K562 (cell line): ENCODE data around the gene DNAH3. TPM values are rescaled to one million over a fixed set of nuclear protein-coding genes. Genes with fewer than 3 reads are reported as not detected.

Source experiments
- CEBPG ChIP-seq, 3 experiments: fragments of 200-800 bp in 1 of 3; sonication (Bioruptor generic) in 1 of 3; sonication (generic) in 1 of 3; formaldehyde crosslinking in 1 of 3; IDR thresholded peaks in 2 of 3; conservative IDR thresholded peaks in 1 of 3; 2 replicates each; pipeline versions ENCODE4 v1.6.1 to v1.8.0; 2016 to 2022; ENCODE audit warnings: missing compliant biosample characterization in 2 of 3, missing genetic modification characterization in 2 of 3, mild to moderate bottlenecking in 1 of 3, missing genetic modification reagents in 1 of 3
- E2F3 ChIP-seq: fragments of 250-450 bp; sonication (Bioruptor Pico); IDR thresholded peaks from 2 replicates; pipeline ENCODE4 v1.4.0; 2020; ENCODE audit warnings: mild to moderate bottlenecking
- ETV5 ChIP-seq: sonication (generic); formaldehyde crosslinking; IDR thresholded peaks from 2 replicates; pipeline ENCODE4 v1.4.0; 2020; ENCODE audit warnings: low read depth, mild to moderate bottlenecking, missing genetic modification reagents
- FOXJ2 ChIP-seq: fragments of 200-800 bp; sonication (Bioruptor generic); IDR thresholded peaks from 2 replicates; pipeline ENCODE4 v1.6.1; 2016; ENCODE audit warnings: missing genetic modification characterization, missing compliant biosample characterization
- GTF2E2 ChIP-seq: fragments of 200-800 bp; sonication (Bioruptor generic); IDR thresholded peaks from 2 replicates; pipeline ENCODE4 v1.6.1; 2016; ENCODE audit warnings: missing genetic modification characterization, missing compliant biosample characterization
- HMGXB4 ChIP-seq: sonication (generic); formaldehyde crosslinking; IDR thresholded peaks from 2 replicates; pipeline ENCODE4 v1.8.1; 2023; ENCODE audit warnings: mild to moderate bottlenecking, missing genetic modification reagents
- SRSF7 ChIP-seq: fragments of 200-400 bp; formaldehyde crosslinking; optimal IDR thresholded peaks from 2 replicates; pipeline ENCODE3; 2017; ENCODE audit warnings: mild to moderate bottlenecking, low read depth, low read length
- TSC22D4 ChIP-seq: fragments of 450-650 bp; IDR thresholded peaks from 2 replicates; pipeline ENCODE4 v1.6.1; 2016; ENCODE audit warnings: missing genetic modification characterization, missing biosample characterization, control low read depth
- ZBTB12 ChIP-seq: fragments of 250-450 bp; sonication (Bioruptor Pico); IDR thresholded peaks from 2 replicates; pipeline ENCODE4 v1.4.0; 2020
- ZNF175 ChIP-seq: fragments of 200-800 bp; sonication (Bioruptor generic); IDR thresholded peaks from 2 replicates; pipeline ENCODE4 v1.6.1; 2016; ENCODE audit warnings: low read depth, mild to moderate bottlenecking, missing genetic modification characterization, missing compliant biosample characterization
- ZNF444 ChIP-seq: fragments of 250-450 bp; sonication (Bioruptor Pico); IDR thresholded peaks from 2 replicates; pipeline ENCODE4 v1.4.0; 2020; ENCODE audit warnings: mild to moderate bottlenecking, moderate library complexity
- ZNF76 ChIP-seq: fragments of 250-450 bp; sonication (Bioruptor Pico); IDR thresholded peaks from 2 replicates; pipeline ENCODE4 v1.4.0; 2020; ENCODE audit warnings: mild to moderate bottlenecking, moderate library complexity, borderline replicate concordance
- ZNF764 ChIP-seq: fragments of 250-450 bp; sonication (Bioruptor Pico); IDR thresholded peaks from 2 replicates; pipeline ENCODE4 v1.4.0; 2020; ENCODE audit warnings: low read depth, mild to moderate bottlenecking, moderate library complexity
- ZNF77 ChIP-seq: fragments of 250-450 bp; sonication (Bioruptor Pico); IDR thresholded peaks from 2 replicates; pipeline ENCODE4 v1.5.0; 2020
- polyA plus RNA-seq, 8 experiments: library from polyadenylated mRNA; depleted of rRNA in 4 of 8; stranded (reverse) in 5 of 8; unstranded in 3 of 8; fragments of >200 nt; fragmentation: Nextera tagmentation in 2 of 8; fragmentation: Illumina TruSeq in 1 of 8; extraction: Ambion mirVana in 2 of 8; extraction: Trizol in 1 of 8; gene quantifications; 2 replicates each; pipeline versions ENCODE4 v1.2.1 to v1.2.3, GENCODE V29; 2011 to 2014; ENCODE audit warnings: inconsistent platforms in 1 of 8, missing spikeins in 1 of 8
- total RNA-seq, 7 experiments: library from RNA; depleted of rRNA in 6 of 7; stranded (reverse); fragments of >200 nt in 6 of 7; fragmentation: Illumina TruSeq in 2 of 7; extraction: Trizol in 2 of 7; gene quantifications; 2 replicates each; pipeline versions ENCODE4 v1.2.1 to v1.2.3, GENCODE V29; 2011 to 2021; ENCODE audit warnings: low replicate concordance in 1 of 7
- TF ChIP-seq, protein P1 (sequence below): fragments of 450-650 bp; formaldehyde crosslinking; IDR thresholded peaks from 2 replicates; pipeline ENCODE4 v1.4.0; 2020; ENCODE audit warnings: mild to moderate bottlenecking, mixed read lengths
- TF ChIP-seq, protein P2 (sequence below): sonication (generic); formaldehyde crosslinking; IDR thresholded peaks from 2 replicates; pipeline ENCODE4 v1.8.0; 2022; ENCODE audit warnings: missing genetic modification reagents, mild to moderate bottlenecking, borderline replicate concordance
- TF ChIP-seq, protein P3 (sequence below): fragments of 250-450 bp; sonication (Bioruptor Pico); IDR thresholded peaks from 2 replicates; pipeline ENCODE4 v1.4.0; 2020; ENCODE audit warnings: mild to moderate bottlenecking, moderate library complexity

DNAH3 gene
- total and polyA plus RNA-seq, 9 of the 15 experiments (the other 6 are each of a cell fraction or from before 2014, with no cell fraction given) = 0.32 to 0.84 (median 0.44) TPM

- peak; percentile 72; the same call in 1 of the 2 replicates for TF ChIP-seq HMGXB4
- TF ChIP-seq E2F3 (CRISPR knock-in tag) = no peak
- 0 out of 2 replicates have a peak, but pooled peaks have one; percentile 15 for TF ChIP-seq ETV5 (CRISPR knock-in tag)
- TF ChIP-seq, protein P1, sequence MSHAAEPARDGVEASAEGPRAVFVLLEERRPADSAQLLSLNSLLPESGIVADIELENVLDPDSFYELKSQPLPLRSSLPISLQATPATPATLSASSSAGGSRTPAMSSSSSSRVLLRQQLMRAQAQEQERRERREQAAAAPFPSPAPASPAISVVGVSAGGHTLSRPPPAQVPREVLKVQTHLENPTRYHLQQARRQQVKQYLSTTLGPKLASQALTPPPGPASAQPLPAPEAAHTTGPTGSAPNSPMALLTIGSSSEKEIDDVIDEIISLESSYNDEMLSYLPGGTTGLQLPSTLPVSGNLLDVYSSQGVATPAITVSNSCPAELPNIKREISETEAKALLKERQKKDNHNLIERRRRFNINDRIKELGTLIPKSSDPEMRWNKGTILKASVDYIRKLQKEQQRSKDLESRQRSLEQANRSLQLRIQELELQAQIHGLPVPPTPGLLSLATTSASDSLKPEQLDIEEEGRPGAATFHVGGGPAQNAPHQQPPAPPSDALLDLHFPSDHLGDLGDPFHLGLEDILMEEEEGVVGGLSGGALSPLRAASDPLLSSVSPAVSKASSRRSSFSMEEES (CRISPR knock-in tag) = no peak
- no peak for TF ChIP-seq ZNF764
- TF ChIP-seq ZNF444 = no peak
- TF ChIP-seq CEBPG (CRISPR knock-in tag; IDR thresholded peaks at IDR 0.05) = peak; percentile 97
- TF ChIP-seq CEBPG (tag; conservative IDR thresholded peaks at IDR 0.05 in 1 of 2, IDR thresholded peaks at IDR 0.05 in 1 of 2) = peak; percentile 98 to 99
- TF ChIP-seq, protein P2, sequence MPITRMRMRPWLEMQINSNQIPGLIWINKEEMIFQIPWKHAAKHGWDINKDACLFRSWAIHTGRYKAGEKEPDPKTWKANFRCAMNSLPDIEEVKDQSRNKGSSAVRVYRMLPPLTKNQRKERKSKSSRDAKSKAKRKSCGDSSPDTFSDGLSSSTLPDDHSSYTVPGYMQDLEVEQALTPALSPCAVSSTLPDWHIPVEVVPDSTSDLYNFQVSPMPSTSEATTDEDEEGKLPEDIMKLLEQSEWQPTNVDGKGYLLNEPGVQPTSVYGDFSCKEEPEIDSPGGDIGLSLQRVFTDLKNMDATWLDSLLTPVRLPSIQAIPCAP (CRISPR knock-in tag) = no peak
- no peak for TF ChIP-seq TSC22D4 (tag)
- TF ChIP-seq ZBTB12 = peak; percentile 75
- no peak for TF ChIP-seq SRSF7
- no peak for TF ChIP-seq FOXJ2 (tag)
- TF ChIP-seq ZNF175 (CRISPR knock-in tag) = no peak
- TF ChIP-seq, protein P3, sequence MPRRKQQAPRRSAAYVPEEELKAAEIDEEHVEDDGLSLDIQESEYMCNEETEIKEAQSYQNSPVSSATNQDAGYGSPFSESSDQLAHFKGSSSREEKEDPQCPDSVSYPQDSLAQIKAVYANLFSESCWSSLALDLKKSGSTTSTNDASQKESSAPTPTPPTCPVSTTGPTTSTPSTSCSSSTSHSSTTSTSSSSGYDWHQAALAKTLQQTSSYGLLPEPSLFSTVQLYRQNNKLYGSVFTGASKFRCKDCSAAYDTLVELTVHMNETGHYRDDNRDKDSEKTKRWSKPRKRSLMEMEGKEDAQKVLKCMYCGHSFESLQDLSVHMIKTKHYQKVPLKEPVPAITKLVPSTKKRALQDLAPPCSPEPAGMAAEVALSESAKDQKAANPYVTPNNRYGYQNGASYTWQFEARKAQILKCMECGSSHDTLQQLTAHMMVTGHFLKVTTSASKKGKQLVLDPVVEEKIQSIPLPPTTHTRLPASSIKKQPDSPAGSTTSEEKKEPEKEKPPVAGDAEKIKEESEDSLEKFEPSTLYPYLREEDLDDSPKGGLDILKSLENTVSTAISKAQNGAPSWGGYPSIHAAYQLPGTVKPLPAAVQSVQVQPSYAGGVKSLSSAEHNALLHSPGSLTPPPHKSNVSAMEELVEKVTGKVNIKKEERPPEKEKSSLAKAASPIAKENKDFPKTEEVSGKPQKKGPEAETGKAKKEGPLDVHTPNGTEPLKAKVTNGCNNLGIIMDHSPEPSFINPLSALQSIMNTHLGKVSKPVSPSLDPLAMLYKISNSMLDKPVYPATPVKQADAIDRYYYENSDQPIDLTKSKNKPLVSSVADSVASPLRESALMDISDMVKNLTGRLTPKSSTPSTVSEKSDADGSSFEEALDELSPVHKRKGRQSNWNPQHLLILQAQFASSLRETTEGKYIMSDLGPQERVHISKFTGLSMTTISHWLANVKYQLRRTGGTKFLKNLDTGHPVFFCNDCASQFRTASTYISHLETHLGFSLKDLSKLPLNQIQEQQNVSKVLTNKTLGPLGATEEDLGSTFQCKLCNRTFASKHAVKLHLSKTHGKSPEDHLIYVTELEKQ = no peak
- TF ChIP-seq GTF2E2 (tag) = no peak; the same call in 1 of the 2 replicates
- TF ChIP-seq ZNF76 (CRISPR knock-in tag) = no peak
- TF ChIP-seq ZNF77 = no peak
These were observed 250.2 kb downstream of the DNAH3 start, which contains the start of the genes DCUN1D3 and LYRM1 (continued) for GRCh38 chr16:20900299-20901067.
